Sigmoid colon (tissue), 7 donors: ENCODE results near the gene KCNS3. TPM values are rescaled to one million over a fixed set of nuclear protein-coding genes. Genes with fewer than 3 reads are reported as not detected.

ENCODE experiments used
- DNase-seq: peaks from one replicate; pipeline ENCODE4 v3.0.0-alpha.2; 2019
- H3K27ac ChIP-seq, 4 donors: fragments of 200-600 bp; sonication (generic); one replicate each; pipeline ENCODE4 v1.5.1; 2016 to 2019; ENCODE audit warnings: mild to moderate bottlenecking in 1 of 4
- H3K27me3 ChIP-seq, 3 donors: fragments of 200-600 bp; sonication (generic); one replicate each; pipeline ENCODE4 v1.5.1; 2019; ENCODE audit warnings: mild to moderate bottlenecking in 1 of 3
- H3K36me3 ChIP-seq, 4 donors: fragments of 200-600 bp; sonication (generic); one replicate each; pipeline ENCODE4 v1.5.1; 2016 to 2019
- H3K4me1 ChIP-seq, 4 donors: fragments of 200-600 bp; sonication (generic); one replicate each; pipeline ENCODE4 v1.5.1; 2017 to 2019
- H3K4me3 ChIP-seq, 4 donors: fragments of 200-600 bp; sonication (generic); one replicate each; pipeline ENCODE4 v1.5.1; 2017 to 2019; ENCODE audit warnings: mild to moderate bottlenecking in 2 of 4, moderate library complexity in 1 of 4
- H3K9me3 ChIP-seq, 4 donors: fragments of 200-600 bp in 3 of 4; sonication (generic) in 3 of 4; one replicate each; pipeline versions ENCODE4 v1.5.1 to v1.6.1; 2013 to 2019
- EP300 ChIP-seq, 4 donors: sonication (generic); formaldehyde crosslinking; IDR thresholded peaks; one replicate each; pipeline ENCODE4 v1.6.1; 2017; ENCODE audit warnings: antibody characterized with exemption in 4 of 4
- POLR2A ChIP-seq, 2 donors: fragments of 450-650 bp; IDR thresholded peaks; one replicate each; pipeline ENCODE4 v1.6.1; 2016; ENCODE audit warnings: antibody characterized with exemption in 2 of 2, mild to moderate bottlenecking in 2 of 2, moderate library complexity in 2 of 2
- POLR2AphosphoS5 ChIP-seq, 4 donors: sonication (generic); formaldehyde crosslinking; IDR thresholded peaks; one replicate each; pipeline ENCODE4 v1.6.1; 2017; ENCODE audit warnings: antibody characterized with exemption in 4 of 4
- WGBS, 2 donors: extraction: QIAGEN DNeasy Blood & Tissue Kit; methylation state at CpG; one replicate each; pipeline ENCODE4 v1.1.7; 2013; 5-methylcytosine and 5-hydroxymethylcytosine counted together
- intact Hi-C: fragments of 100-400 bp; cut with DNase I; formaldehyde crosslinking; loops from one replicate; pipeline ENCODE4 v1.15.1; 2023
- polyA plus RNA-seq, 3 donors: library from polyadenylated mRNA; stranded (reverse); fragments of 200-250 nt; gene quantifications; one replicate each; pipeline ENCODE4 v1.2.3, GENCODE V29; 2013
- total RNA-seq, 4 donors: library from RNA; depleted of rRNA; stranded (reverse); fragments of >200 nt; gene quantifications; one replicate each; pipeline ENCODE4 v1.1.0, GENCODE V29; 2016
- TF ChIP-seq, protein P1 (sequence below), 4 experiments: fragments of 450-650 bp in 3 of 4; fragments of 200-600 bp in 1 of 4; IDR thresholded peaks; one replicate each; pipeline ENCODE4 v1.5.1; 2016 to 2019; ENCODE audit warnings: antibody characterized with exemption in 4 of 4, mild to moderate bottlenecking in 3 of 4, moderate library complexity in 2 of 4
- donor health status: healthy with polysubstance abuse.
- donor health status: Bipolar disorder and iron deficiency.
- donor health status: healthy.

The KCNS3 gene
- total and polyA plus RNA-seq, 7 donors: 4.2 to 96.3 (median 16.2) TPM

DNA sequence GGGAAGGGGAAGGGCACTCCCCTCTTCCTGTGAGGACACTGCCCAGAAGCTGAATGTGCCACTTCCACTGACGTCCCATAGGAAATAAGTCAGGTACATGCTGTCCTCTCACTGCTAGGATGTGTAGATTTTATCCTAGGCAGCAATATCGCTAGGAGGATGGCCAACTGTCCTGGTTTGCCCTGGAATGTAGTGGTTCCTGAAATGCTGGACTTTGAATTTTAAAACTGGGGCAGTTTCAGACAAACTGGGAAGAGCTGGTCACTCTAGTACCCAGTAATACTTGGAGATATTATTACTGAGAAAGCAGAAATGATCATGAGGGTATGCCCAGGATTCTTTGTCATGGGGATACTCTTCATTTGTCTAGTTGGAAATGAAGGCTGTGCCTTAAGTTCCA, 5.4 kb upstream of the KCNS3 start:
- no peak for DNase-seq
- no peak overlapping the region for H3K4me3 ChIP-seq
- H3K9me3 ChIP-seq: no peaks in the 10 kb centered on the region
- H3K27me3 ChIP-seq: peaks cover 0 to 7% (median 0%) of the 10 kb centered on the region in 3 donors
- no peak for TF ChIP-seq POLR2AphosphoS5 (IDR thresholded peaks at IDR 0.05)
- no peak for TF ChIP-seq EP300 (IDR thresholded peaks at IDR 0.05)
- TF ChIP-seq POLR2A (IDR thresholded peaks at IDR 0.05): no peak
- TF ChIP-seq, protein P1, sequence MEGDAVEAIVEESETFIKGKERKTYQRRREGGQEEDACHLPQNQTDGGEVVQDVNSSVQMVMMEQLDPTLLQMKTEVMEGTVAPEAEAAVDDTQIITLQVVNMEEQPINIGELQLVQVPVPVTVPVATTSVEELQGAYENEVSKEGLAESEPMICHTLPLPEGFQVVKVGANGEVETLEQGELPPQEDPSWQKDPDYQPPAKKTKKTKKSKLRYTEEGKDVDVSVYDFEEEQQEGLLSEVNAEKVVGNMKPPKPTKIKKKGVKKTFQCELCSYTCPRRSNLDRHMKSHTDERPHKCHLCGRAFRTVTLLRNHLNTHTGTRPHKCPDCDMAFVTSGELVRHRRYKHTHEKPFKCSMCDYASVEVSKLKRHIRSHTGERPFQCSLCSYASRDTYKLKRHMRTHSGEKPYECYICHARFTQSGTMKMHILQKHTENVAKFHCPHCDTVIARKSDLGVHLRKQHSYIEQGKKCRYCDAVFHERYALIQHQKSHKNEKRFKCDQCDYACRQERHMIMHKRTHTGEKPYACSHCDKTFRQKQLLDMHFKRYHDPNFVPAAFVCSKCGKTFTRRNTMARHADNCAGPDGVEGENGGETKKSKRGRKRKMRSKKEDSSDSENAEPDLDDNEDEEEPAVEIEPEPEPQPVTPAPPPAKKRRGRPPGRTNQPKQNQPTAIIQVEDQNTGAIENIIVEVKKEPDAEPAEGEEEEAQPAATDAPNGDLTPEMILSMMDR (IDR thresholded peaks at IDR 0.05): no peak
- intact Hi-C loops: no loop called here
- H3K27ac ChIP-seq: no peak overlapping the region
- H3K4me1 ChIP-seq: peaks cover 0 to 8% (median 8%) of the 10 kb centered on the region in 4 donors
- no peaks in the 10 kb centered on the region for H3K36me3 ChIP-seq
- 80 to 81% methylated on average over 2 of the region's 2 CpGs for WGBS, 2 donors

DNA sequence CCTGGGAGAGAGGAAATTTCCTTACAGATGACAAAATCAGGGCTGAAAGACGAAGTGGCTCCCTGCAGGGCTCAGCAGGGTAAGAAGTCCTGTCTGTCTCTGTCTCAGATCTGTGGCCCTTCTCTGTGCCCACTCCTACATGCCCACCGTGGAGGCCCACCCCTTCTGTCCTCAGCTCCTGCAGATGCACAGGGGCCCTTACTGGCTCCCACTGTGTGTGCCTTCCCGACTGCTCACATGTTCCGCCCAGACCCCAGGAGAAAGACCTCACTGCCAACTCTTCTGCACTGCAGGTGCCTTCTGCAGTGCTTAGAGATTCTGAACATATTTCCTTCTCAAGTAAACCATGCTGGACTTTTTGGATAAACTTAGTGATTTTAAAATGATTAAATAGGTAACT, 1.9 kb upstream of the KCNS3 start:
- DNase-seq: no peak
- intact Hi-C loops: loop anchor here (5.0 kb wide), 1 partner anchor 271 kb away; no protein-coding TSS in a partner anchor
- TF ChIP-seq, protein P1 (IDR thresholded peaks at IDR 0.05): no peak
- no peak for TF ChIP-seq EP300 (IDR thresholded peaks at IDR 0.05)
- Histone ChIP-seq H3K36me3 (no peaks in the 10 kb centered on the region), H3K4me3 (no peak overlapping the region), H3K27me3 (peaks cover 0 to 7% (median 0%) of the 10 kb centered on the region in 3 donors), H3K4me1 (peaks cover 0 to 23% (median 22%) of the 10 kb centered on the region in 4 donors), H3K9me3 (no peaks in the 10 kb centered on the region), H3K27ac (no peak overlapping the region)
- WGBS, 2 donors: 81% methylated on average over 4 of the region's 4 CpGs

DNA sequence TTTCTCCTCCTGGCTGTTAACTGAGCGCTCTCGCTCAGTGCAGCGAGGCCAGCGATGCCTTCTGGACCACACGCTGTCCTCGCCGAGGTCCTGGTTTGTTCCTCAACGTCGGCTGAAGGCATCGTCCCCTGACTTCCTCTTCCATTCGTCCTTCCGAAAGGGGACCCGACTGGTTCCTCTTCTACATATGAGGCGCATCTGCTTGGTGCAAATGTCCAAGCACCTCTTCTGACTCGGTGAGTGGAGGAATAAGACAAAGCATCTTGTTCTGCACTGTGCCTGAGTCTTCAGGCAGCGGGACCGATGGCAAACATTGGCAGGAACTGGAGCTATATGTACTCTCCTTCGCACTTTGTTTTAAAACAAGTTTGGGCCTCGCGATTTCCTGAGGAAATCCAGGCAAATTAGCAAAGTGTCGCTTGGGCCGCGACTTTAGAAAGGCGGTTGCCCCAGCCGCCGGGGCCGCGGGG, 621 bp upstream of the KCNS3 start:
- Histone ChIP-seq H3K9me3 (no peaks in the 10 kb centered on the region), H3K4me3 (peak overlapping the region; percentile 47 to 88 (median 69)), H3K27me3 (peaks cover 0 to 7% (median 0%) of the 10 kb centered on the region in 3 donors), H3K4me1 (peaks cover 0 to 23% (median 22%) of the 10 kb centered on the region in 4 donors), H3K36me3 (no peaks in the 10 kb centered on the region), H3K27ac (peak overlapping the region; percentile 67 to 79 (median 76))
- intact Hi-C loops: loop anchor here (2.0 to 5.0 kb wide), 3 partner anchors 99 to 269 kb away; partner anchors contain the start of gene SMC6
- DNase-seq: no peak
- TF ChIP-seq, protein P1 (IDR thresholded peaks at IDR 0.05): no peak
- no peak for TF ChIP-seq EP300 (IDR thresholded peaks at IDR 0.05)
- TF ChIP-seq POLR2AphosphoS5 (IDR thresholded peaks at IDR 0.05): no peak
- TF ChIP-seq POLR2A (IDR thresholded peaks at IDR 0.05): no peak
- 1 to 2% methylated on average over 28 of the region's 28 CpGs for WGBS, 2 donors

DNA sequence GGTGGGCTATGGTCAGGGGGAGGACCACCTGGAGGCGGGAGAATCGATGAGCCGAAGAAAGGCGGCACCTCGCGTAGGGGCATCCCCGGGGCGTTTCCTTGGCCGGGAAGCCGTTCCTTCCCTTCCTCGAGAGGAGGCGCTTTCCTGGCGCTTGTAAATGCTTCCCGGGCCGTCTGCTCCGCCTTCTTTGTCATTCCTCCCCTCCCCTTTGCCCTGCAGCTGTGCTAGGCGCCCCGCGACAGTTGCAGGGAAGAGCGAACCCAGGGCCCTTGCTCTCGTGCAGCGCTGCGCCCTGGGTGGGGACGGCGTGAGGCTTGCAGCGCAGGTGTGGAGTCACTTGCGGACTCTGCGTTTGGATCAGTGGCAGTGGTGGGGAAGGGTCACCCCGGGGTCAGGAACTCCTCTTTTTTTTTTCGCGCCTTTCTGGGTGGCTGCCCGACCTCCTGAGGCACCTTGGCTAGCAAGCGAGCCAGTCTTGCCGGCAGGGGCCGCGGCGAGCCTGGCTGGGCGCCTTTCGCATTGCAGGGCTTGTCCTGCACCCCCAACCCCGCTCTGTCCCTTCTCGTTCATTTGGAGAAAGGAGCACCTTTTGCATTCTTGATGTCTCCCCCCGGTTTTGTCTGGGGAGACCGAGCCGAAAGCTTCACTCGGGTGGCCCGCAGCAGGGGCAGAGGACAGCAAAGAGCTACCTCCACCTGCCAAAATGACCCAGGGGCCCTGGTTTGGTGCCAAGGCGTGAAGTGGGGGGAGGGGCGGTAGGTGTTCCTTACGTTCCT, 858 bp downstream of the KCNS3 start:
- peaks cover 0 to 23% (median 22%) of the 10 kb centered on the region in 4 donors for H3K4me1 ChIP-seq
- no peak for TF ChIP-seq EP300 (IDR thresholded peaks at IDR 0.05)
- no peak for TF ChIP-seq POLR2A (IDR thresholded peaks at IDR 0.05)
- TF ChIP-seq, protein P1 (IDR thresholded peaks at IDR 0.05): peak in 1 of 4 experiments; percentile 38
- peak in 1 of 4 donors; percentile 14 for TF ChIP-seq POLR2AphosphoS5 (IDR thresholded peaks at IDR 0.05)
- no peaks in the 10 kb centered on the region for H3K9me3 ChIP-seq
- intact Hi-C loops: loop anchor here (2.0 to 5.0 kb wide), 3 partner anchors 97 to 268 kb away; partner anchors contain the start of gene SMC6
- no peaks in the 10 kb centered on the region for H3K36me3 ChIP-seq
- H3K4me3 ChIP-seq: peak overlapping the region; percentile 65 to 88 (median 69)
- peaks cover 0 to 7% (median 0%) of the 10 kb centered on the region in 3 donors for H3K27me3 ChIP-seq
- DNase-seq: peak; percentile 80
- WGBS, 2 donors: 1% methylated on average over 49 of the region's 49 CpGs
- peak overlapping the region; percentile 71 to 79 (median 78) for H3K27ac ChIP-seq
